Anterior cingulate cortex (tissue), 58 donors: ENCODE data around the gene RAB10.
"Not testable (repeated sequence)": the region's sequence is repeated elsewhere in the genome, so short reads cannot be mapped to it uniquely, and the experiment has no call there.

Source experiments
- DNase-seq, 58 donors: peaks; one replicate each; lab custom pipeline; 2025; lab: John Stamatoyannopoulos, UW

Gene RAB10

GRCh38 chr2:26141145-26141769 lies 107.4 kb downstream of the RAB10 start:
- no peak for DNase-seq

- DNase-seq: no peak
These were observed 110.1 kb downstream of the RAB10 start for GRCh38 chr2:26144031-26144430.

GRCh38 chr2:26144953-26145680 lies 111.2 kb downstream of the RAB10 start:
- peak in 48 of 58 donors; percentile 7 to 78 (median 37) for DNase-seq

GRCh38 chr2:26148501-26148900 lies 114.6 kb downstream of the RAB10 start:
- no peak for DNase-seq

- no peak for DNase-seq
These were observed 116.4 kb downstream of the RAB10 start for GRCh38 chr2:26150243-26150642.

- DNase-seq: no peak
These were observed 123.7 kb downstream of the RAB10 start for GRCh38 chr2:26157580-26157979.

GRCh38 chr2:26161926-26162325 lies 128.0 kb downstream of the RAB10 start:
- no peak for DNase-seq

- no peak for DNase-seq
These were observed 129.1 kb downstream of the RAB10 start for GRCh38 chr2:26162963-26163362.

GRCh38 chr2:26164231-26164630 lies 130.3 kb downstream of the RAB10 start:
- DNase-seq: peak in 18 of 58 donors; percentile 8 to 66 (median 43)

GRCh38 chr2:26164641-26165211 lies 130.8 kb downstream of the RAB10 start:
- DNase-seq: no peak

GRCh38 chr2:26165403-26165802 lies 131.5 kb downstream of the RAB10 start:
- DNase-seq: no peak

GRCh38 chr2:26166541-26166940 lies 132.7 kb downstream of the RAB10 start:
- not testable (repeated sequence) for DNase-seq

- DNase-seq: no peak
These were observed 134.9 kb downstream of the RAB10 start for GRCh38 chr2:26168785-26169184.

- no peak for DNase-seq
These were observed 135.3 kb downstream of the RAB10 start for GRCh38 chr2:26169226-26169625.

- DNase-seq: no peak
These were observed 136.0 kb downstream of the RAB10 start for GRCh38 chr2:26169681-26170414.

GRCh38 chr2:26170795-26171194 lies 136.9 kb downstream of the RAB10 start:
- DNase-seq: no peak

GRCh38 chr2:26172189-26172870 lies 138.4 kb downstream of the RAB10 start:
- no peak for DNase-seq

- DNase-seq: no peak
These were observed 139.2 kb downstream of the RAB10 start, which contains the start of gene GAREM2 for GRCh38 chr2:26172871-26173775. TSS of gene GAREM2 (plus strand) at chr2:26173088. CDS start at chr2:26173221, 133 bp downstream.

GRCh38 chr2:26173776-26174482 lies 140.0 kb downstream of the RAB10 start:
- peak in 46 of 58 donors; percentile 30 to 86 (median 62) for DNase-seq
